Measurements from ENCODE around the gene SLC35D1. TPM values are rescaled to one million over a fixed set of nuclear protein-coding genes. Genes with fewer than 3 reads are reported as not detected.

SLC35D1 gene
- total and polyA plus RNA-seq, 9 of the 15 experiments (the other 6 are each of a cell fraction or from before 2014, with no cell fraction given): 2.3 to 10.4 (median 6.4) TPM

- no peak for TF ChIP-seq ZNF165 (CRISPR knock-in tag; IDR thresholded peaks at IDR 0.05; ENCODE audit: borderline replicate concordance)
Observed at GRCh38 chr1:66982561-66983260, 71.2 kb downstream of the SLC35D1 start (continued).

DNA sequence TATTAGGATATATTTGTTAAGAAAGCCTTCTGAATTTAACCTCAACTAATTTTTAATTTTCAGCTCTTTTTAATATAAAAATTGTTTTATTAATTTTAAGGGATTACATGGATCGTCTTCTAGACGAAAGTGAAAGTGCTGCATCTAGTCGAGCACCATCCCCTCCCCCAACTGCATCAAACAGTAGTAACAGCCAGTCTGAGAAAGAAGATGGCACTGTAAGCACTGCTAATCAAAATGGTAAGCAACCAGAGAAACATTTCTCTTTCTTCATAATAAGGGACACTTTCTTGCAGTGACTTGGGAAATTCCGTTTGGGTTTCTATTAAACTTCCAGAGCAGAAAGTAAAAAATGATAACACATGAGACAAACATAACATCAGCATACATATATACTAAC is 72.3 kb downstream of the SLC35D1 start:
- no peak for ATAC-seq
- Histone ChIP-seq H3K9me1 (ENCODE audit: control insufficient read depth, insufficient read depth, low read length) (no peaks in the 10 kb centered on the region), H3K27me3 (ENCODE audit: control insufficient read depth in 2 of 2, insufficient read depth in 2 of 2, low read length in 2 of 2) (no peaks in the 10 kb centered on the region), H3K36me3 (ENCODE audit: control insufficient read depth, insufficient read depth, low read length) (peaks cover 91% of the 10 kb centered on the region), H3K79me2 (ENCODE audit: control insufficient read depth, insufficient read depth, low read length) (no peaks in the 10 kb centered on the region), H2AFZ (ENCODE audit: low read depth, low read length) (no peak overlapping the region), H3K4me3 (no peak overlapping the region), H3K9ac (ENCODE audit: insufficient read depth in 1 of 2, low read depth in 2 of 2, low read length in 2 of 2) (no peak overlapping the region), H3K4me2 (ENCODE audit: insufficient read depth, low read length) (no peak overlapping the region), H3K27ac (ENCODE audit: extremely low read depth, low read depth, low read length) (no peak overlapping the region), H4K20me1 (replicated peaks; ENCODE audit: control insufficient read depth, insufficient read depth, low read length) (no peaks in the 10 kb centered on the region), H3K9me3 (replicated peaks; ENCODE audit: control insufficient read depth, insufficient read depth, low read depth, low read length) (no peaks in the 10 kb centered on the region), H3K4me1 (replicated peaks in 1 of 2; ENCODE audit: control insufficient read depth in 2 of 2, insufficient read depth in 2 of 2, low read length in 2 of 2) (no peaks in the 10 kb centered on the region)
- DNase-seq (ENCODE audit: extremely low read depth in 1 of 4, low spot score in 3 of 4): no peak
- no TSS peak for BruUV-seq (replicated peaks)
- in situ Hi-C loops (cut with MboI) (loop anchor here (25.0 kb wide), 1 partner anchor 506 kb away; no protein-coding TSS in a partner anchor), intact Hi-C loops (cut with micrococcal nuclease) (no loop called here)
- 79% methylated on average over 4 of the region's 4 CpGs for WGBS (ENCODE audit: insufficient coverage, low coverage, missing lambda C conversion rate)
- POLR2A ChIA-PET: interaction anchor here (0.8 to 1.0 kb wide), 2 partner anchors 8 to 14 kb away, joined by 4 to 5 read pairs; no protein-coding TSS in a partner anchor
- CTCF ChIA-PET (ENCODE audit: low intra/inter-chr PET ratio): no interaction called here
- FAIRE-seq: no peak
- TF ChIP-seq, protein P1, sequence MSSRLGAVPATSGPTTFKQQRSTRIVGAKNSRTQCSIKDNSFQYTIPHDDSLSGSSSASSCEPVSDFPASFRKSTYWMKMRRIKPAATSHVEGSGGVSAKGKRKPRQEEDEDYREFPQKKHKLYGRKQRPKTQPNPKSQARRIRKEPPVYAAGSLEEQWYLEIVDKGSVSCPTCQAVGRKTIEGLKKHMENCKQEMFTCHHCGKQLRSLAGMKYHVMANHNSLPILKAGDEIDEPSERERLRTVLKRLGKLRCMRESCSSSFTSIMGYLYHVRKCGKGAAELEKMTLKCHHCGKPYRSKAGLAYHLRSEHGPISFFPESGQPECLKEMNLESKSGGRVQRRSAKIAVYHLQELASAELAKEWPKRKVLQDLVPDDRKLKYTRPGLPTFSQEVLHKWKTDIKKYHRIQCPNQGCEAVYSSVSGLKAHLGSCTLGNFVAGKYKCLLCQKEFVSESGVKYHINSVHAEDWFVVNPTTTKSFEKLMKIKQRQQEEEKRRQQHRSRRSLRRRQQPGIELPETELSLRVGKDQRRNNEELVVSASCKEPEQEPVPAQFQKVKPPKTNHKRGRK (tag; IDR thresholded peaks at IDR 0.05): no peak
